Measurements from ENCODE around the gene PCGF2. TPM values are rescaled to one million over a fixed set of nuclear protein-coding genes. Genes with fewer than 3 reads are reported as not detected.
A peak's percentile ranks its signal among the peaks of the same experiment; 100 is the strongest.

The PCGF2 gene
- total and polyA plus RNA-seq, 5 experiments from 2014 or later, result 0.08 TPM; not detected in 4

GRCh38 chr17:38704606-38705522, 43.3 kb downstream of the PCGF2 start, which contains the start of gene MLLT6:
Gene MLLT6, plus strand, starts transcription at chr17:38705273. Its CDS starts 360 bp downstream, at chr17:38705633.
- DNase-seq (peak; percentile 74 to 90 (median 80)), ATAC-seq (peak; percentile 46 to 55)
- Mint-ChIP-seq H3K36me3 (peaks cover 0 to 24% (median under 1%) of the 10 kb centered on the region in 3 donors), H3K9me3 (no peaks in the 10 kb centered on the region), H3K27me3 (no peaks in the 10 kb centered on the region), H3K4me1 (peaks cover 36 to 61% (median 55%) of the 10 kb centered on the region in 4 donors), H3K4me3 (peak within 1 kb of the TSS; percentile 92 to 99 (median 98)), H3K27ac (peak within 1 kb of the TSS; percentile 93 to 99 (median 97))
- POLR2A ChIA-PET, result interaction anchor here (0.6 to 22.8 kb wide), 18 partner anchors 10 to 756 kb away, joined by 3 to 395 read pairs (median 6); partner anchors contain the start of genes CDK12, CISD3, EPOP and LASP1

DNA sequence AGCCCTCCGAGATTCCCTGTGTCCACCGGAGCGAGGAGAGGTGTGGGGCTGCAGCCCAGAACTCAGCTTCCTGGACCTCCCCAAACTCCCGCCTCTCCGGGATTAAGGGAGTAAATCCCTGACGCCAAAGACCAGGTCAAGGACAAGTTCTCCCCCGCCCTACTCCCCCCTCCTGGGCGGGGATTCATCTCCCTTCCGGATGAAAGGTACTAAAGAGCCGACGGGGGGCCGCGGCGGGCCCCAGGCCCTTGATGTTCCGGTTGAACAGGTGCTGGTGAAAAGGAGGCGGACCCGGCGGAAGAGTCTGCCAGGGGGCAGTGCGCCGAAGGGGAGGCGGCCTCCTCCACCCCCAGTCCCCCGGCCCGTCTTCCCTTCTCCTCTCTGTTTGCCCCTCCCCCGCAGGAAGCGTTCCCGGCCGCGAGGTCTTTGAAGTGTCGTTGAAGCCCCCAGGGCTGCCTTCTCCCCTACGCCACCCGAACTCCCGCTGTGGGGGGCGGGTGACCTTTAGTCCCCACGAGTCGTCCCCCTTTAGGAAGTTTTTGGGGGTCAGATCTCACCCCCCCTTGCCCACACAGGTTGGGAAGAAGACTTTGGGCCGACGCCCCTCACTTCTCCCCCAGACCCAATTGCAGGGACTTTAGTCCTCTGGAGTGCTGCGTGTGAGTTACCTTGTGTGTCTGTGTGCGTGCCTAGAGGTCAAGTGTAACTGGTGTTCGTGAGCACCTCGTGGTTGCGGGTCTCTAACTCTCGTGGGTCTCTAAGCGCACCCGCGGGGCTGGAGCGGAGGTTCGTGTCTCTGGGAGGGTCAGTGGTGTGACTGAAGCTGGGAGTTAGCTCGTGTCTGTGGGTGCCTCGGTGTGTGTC, 44.2 kb downstream of the PCGF2 start:
- POLR2A ChIA-PET, result interaction anchor here (0.8 to 22.8 kb wide), 16 partner anchors 9 to 496 kb away, joined by 3 to 395 read pairs (median 9); partner anchors contain the start of genes CISD3, EPOP, LASP1 and PIP4K2B
- Mint-ChIP-seq H3K9me3 (no peaks in the 10 kb centered on the region), H3K36me3 (peaks cover 0 to 16% (median 0%) of the 10 kb centered on the region in 3 donors), H3K27me3 (peaks cover 0 to 2% (median 0%) of the 10 kb centered on the region in 5 donors), H3K27ac (peak overlapping the region; percentile 92 to 99 (median 97)), H3K4me1 (peaks cover 36 to 53% (median 52%) of the 10 kb centered on the region in 4 donors), H3K4me3 (peak overlapping the region; percentile 92 to 99 (median 98))
- peak; percentile 5 to 21 for ATAC-seq
- peak; percentile 56 to 87 (median 62) for DNase-seq

GRCh38 chr17:38702916-38703741, 45.0 kb downstream of the PCGF2 start:
- Mint-ChIP-seq H3K27ac (peak overlapping the region; percentile 92 to 99 (median 97)), H3K4me1 (peaks cover 37 to 52% (median 48%) of the 10 kb centered on the region in 4 donors), H3K36me3 (peaks cover 0 to 10% (median 0%) of the 10 kb centered on the region in 3 donors), H3K4me3 (peak overlapping the region; percentile 92 to 99 (median 98)), H3K27me3 (peaks cover 0 to 2% (median 0%) of the 10 kb centered on the region in 5 donors), H3K9me3 (no peaks in the 10 kb centered on the region)
- ATAC-seq (no peak), DNase-seq (peak in 3 of 10 donors; percentile 23 to 34 (median 29))
- POLR2A ChIA-PET, result interaction anchor here (0.9 to 22.8 kb wide), 7 partner anchors 8 to 49 kb away, joined by 3 to 395 read pairs (median 13); partner anchors contain the start of genes CISD3 and EPOP

GRCh38 chr17:38702166-38702915, 45.8 kb downstream of the PCGF2 start:
- POLR2A ChIA-PET, result interaction anchor here (0.9 to 22.8 kb wide), 9 partner anchors 8 to 449 kb away, joined by 3 to 395 read pairs (median 5); partner anchors contain the start of genes CISD3, EPOP and PLXDC1
- Mint-ChIP-seq H3K9me3 (no peaks in the 10 kb centered on the region), H3K27ac (peak overlapping the region; percentile 92 to 99 (median 97)), H3K27me3 (peaks cover 0 to 2% (median 0%) of the 10 kb centered on the region in 5 donors), H3K36me3 (peaks cover 0 to 3% (median 0%) of the 10 kb centered on the region in 3 donors), H3K4me1 (peaks cover 31 to 50% (median 47%) of the 10 kb centered on the region in 4 donors), H3K4me3 (peak overlapping the region; percentile 92 to 99 (median 98))
- DNase-seq (peak; percentile 57 to 84 (median 74)), ATAC-seq (peak; percentile 41 to 48)

GRCh38 chr17:38701504-38702165, 46.5 kb downstream of the PCGF2 start:
- peaks cover 0 to 2% (median 0%) of the 10 kb centered on the region in 5 donors for H3K27me3 Mint-ChIP-seq
- peak overlapping the region; percentile 79 to 94 (median 84) for H3K4me3 Mint-ChIP-seq
- POLR2A ChIA-PET, result interaction anchor here (0.5 to 22.8 kb wide), 9 partner anchors 9 to 450 kb away, joined by 3 to 395 read pairs (median 5); partner anchors contain the start of genes CISD3, EPOP and PLXDC1
- H3K36me3 Mint-ChIP-seq, result no peaks in the 10 kb centered on the region
- H3K27ac Mint-ChIP-seq, result peak overlapping the region; percentile 89 to 98 (median 96)
- peaks cover 34 to 50% (median 47%) of the 10 kb centered on the region in 4 donors for H3K4me1 Mint-ChIP-seq
- no peaks in the 10 kb centered on the region for H3K9me3 Mint-ChIP-seq
- DNase-seq (peak; percentile 35 to 79 (median 70)), ATAC-seq (peak; percentile 25 to 57)

DNA sequence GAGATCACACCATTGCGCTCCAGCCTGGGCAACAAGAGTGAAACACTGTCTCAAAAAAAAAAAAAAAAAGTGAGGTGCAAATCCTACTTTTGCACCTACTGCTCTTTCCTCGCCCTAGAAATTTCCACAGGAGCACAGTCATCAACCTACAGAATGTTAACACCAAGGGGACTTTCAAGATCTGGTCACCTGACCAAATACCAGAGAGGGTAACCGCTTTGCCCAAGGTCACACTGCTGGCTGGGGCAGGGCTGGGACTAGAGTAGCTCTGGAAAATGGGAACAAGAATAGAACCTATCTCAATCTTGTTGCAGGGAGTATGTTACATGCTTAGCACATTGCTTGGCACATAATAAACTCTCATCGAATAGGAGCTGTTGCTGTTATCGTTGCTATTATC, 49.4 kb downstream of the PCGF2 start:
- Mint-ChIP-seq H3K27ac (peak overlapping the region in 4 of 10 donors; percentile 29 to 68 (median 62)), H3K4me3 (no peak overlapping the region), H3K9me3 (no peaks in the 10 kb centered on the region), H3K36me3 (no peaks in the 10 kb centered on the region), H3K27me3 (peaks cover 0 to 2% (median 0%) of the 10 kb centered on the region in 5 donors), H3K4me1 (peaks cover 26 to 48% (median 43%) of the 10 kb centered on the region in 4 donors)
- POLR2A ChIA-PET, result interaction anchor here (1.5 to 22.8 kb wide), 2 partner anchors 25 to 32 kb away, joined by 4 to 395 read pairs; partner anchors contain the start of gene CISD3
- DNase-seq (no peak), ATAC-seq (no peak)

GRCh38 chr17:38697061-38697820, 50.9 kb downstream of the PCGF2 start:
- H3K27me3 Mint-ChIP-seq, result peaks cover 0 to 2% (median 0%) of the 10 kb centered on the region in 5 donors
- DNase-seq, result peak in 2 of 10 donors; percentile 24 to 41
- peak in 1 of 2 donors; percentile 21 for ATAC-seq
- POLR2A ChIA-PET, result interaction anchor here (0.9 to 3.2 kb wide), 6 partner anchors 9 to 130 kb away, joined by 3 to 15 read pairs (median 4); partner anchors contain the start of gene PSMB3
- H3K9me3 Mint-ChIP-seq, result no peaks in the 10 kb centered on the region
- H3K4me3 Mint-ChIP-seq, result peak overlapping the region in 8 of 10 donors; percentile 22 to 73 (median 52)
- H3K36me3 Mint-ChIP-seq, result no peaks in the 10 kb centered on the region
- H3K4me1 Mint-ChIP-seq, result peaks cover 28 to 38% (median 35%) of the 10 kb centered on the region in 4 donors
- H3K27ac Mint-ChIP-seq, result peak overlapping the region; percentile 50 to 93 (median 82)

DNA sequence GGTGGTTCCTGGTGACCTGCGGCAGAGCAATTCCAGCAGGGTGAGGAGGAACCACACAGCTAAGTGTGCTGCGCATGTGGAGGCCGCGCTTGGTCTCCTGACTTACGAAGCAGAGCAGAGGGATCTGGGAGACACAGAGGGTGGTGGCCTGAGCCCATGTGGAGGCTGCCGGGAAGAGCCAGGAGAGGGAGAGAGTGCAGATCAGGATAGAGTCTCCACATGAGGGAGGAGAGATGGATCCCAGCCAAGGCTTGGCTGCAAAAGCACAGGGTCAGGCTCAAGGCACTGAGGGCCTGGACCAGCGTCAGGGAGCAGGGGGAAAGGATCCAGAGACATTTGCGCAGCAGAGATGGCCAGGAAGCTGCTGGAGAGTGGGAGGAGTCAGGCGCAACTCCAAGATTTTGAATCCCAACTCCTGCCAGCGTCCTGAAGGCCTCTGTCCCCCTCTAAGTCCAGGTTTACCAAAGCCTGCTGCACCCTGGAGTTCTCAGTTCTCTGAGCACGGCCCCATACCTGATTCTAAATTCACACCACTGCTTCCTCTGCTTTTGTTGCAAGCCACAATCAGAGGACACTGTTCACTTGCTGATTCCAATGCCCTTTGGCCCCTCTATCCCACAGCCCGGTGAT, 54.3 kb downstream of the PCGF2 start:
- ATAC-seq (no peak), DNase-seq (no peak)
- POLR2A ChIA-PET, result interaction anchor here (2.3 kb wide), 1 partner anchor 11 kb away, joined by 7 read pairs; the partner anchor contains the start of gene MLLT6
- peaks cover 0 to 2% (median 0%) of the 10 kb centered on the region in 5 donors for H3K27me3 Mint-ChIP-seq
- H3K4me1 Mint-ChIP-seq, result peaks cover 15 to 24% (median 21%) of the 10 kb centered on the region in 4 donors
- H3K4me3 Mint-ChIP-seq, result peak overlapping the region in 2 of 10 donors; percentile 13 to 38
- H3K36me3 Mint-ChIP-seq, result no peaks in the 10 kb centered on the region
- H3K27ac Mint-ChIP-seq, result peak overlapping the region in 1 of 10 donors; percentile 32
- H3K9me3 Mint-ChIP-seq, result no peaks in the 10 kb centered on the region

DNA sequence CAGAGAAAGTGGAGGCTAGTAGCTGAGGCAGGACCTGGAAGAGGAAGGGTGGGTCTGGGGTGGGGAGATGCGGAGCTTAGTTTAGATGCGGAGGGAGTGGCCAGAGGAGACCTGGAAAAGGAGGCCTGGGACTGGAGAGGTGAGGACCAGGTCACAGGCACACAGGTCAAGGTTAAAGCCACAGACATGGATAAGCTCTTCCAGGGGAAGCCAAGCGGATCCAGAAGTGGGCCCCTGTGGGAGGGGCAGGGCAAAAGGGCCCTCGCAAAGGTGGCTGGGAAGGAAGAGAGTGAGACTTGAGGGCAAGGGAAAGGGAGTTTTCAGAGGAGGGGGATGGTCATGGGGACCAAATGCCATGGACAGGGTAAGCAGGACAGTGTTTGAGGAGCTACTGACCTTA, 57.0 kb downstream of the PCGF2 start:
- ATAC-seq (no peak), DNase-seq (no peak)
- Mint-ChIP-seq H3K9me3 (no peaks in the 10 kb centered on the region), H3K27ac (peak overlapping the region in 1 of 10 donors; percentile 27), H3K27me3 (peaks cover under 1 to 7% (median 2%) of the 10 kb centered on the region in 5 donors), H3K4me3 (no peak overlapping the region), H3K4me1 (peaks cover 3 to 6% (median 4%) of the 10 kb centered on the region in 4 donors), H3K36me3 (no peaks in the 10 kb centered on the region)
- POLR2A ChIA-PET, result no interaction called here

All from naive thymus-derived CD8-positive, alpha-beta T cell (primary cell).